Measurements from ENCODE around the gene OR8H1.

Gene OR8H1, protein sequence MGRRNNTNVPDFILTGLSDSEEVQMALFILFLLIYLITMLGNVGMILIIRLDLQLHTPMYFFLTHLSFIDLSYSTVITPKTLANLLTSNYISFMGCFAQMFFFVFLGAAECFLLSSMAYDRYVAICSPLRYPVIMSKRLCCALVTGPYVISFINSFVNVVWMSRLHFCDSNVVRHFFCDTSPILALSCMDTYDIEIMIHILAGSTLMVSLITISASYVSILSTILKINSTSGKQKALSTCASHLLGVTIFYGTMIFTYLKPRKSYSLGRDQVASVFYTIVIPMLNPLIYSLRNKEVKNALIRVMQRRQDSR

DNA sequence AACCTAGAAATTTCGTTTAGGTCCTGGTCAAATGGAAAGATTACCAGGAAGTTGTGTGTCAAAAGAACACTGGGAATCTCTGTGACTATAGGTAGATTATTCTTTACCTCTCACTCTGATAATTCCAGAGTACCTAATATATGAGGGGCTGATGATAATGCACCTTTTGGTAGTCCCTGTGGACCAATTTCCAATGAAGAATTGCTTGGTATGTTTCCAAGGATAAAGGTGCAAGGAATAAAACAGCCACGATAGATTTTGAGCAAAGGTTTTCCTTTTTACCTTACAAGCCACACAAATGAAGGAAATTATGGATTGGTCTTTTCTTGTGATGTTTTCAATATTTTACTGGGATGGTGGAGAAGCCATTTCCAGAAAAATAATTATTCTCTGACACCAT, at the start of gene OR8H1:
Gene OR8H1 (minus strand): TSS at position 101 of the 400 bp plus-strand sequence. CDS start 1,192 bp downstream, outside the sequence.
- DNase-seq (ENCODE audit: low read depth), result no peak

GRCh38 chr11:56340289-56340688, 48.2 kb upstream of the OR8H1 start:
- DNase-seq (ENCODE audit: low read depth), result no peak

DNA sequence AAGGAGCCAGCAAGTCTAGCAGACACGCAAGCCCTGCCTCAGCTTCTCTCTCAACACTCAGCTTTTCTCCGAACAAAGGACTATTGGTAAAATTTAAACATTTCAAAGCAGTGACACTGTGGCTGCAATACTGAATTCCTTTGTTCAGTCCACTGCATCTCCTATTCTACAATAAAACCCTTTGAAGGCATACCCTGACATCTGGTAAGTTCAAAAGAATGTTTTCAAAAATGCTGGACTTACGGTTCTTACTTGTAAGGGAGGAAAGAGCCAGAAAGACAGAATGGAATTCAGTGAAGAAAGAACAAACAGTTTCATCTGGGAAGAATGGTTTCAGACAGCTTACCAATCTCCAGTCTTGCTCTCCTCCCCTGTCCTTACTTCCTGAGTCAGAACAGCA, 41.1 kb upstream of the OR8H1 start:
- no peak for DNase-seq (ENCODE audit: low read depth)

DNA sequence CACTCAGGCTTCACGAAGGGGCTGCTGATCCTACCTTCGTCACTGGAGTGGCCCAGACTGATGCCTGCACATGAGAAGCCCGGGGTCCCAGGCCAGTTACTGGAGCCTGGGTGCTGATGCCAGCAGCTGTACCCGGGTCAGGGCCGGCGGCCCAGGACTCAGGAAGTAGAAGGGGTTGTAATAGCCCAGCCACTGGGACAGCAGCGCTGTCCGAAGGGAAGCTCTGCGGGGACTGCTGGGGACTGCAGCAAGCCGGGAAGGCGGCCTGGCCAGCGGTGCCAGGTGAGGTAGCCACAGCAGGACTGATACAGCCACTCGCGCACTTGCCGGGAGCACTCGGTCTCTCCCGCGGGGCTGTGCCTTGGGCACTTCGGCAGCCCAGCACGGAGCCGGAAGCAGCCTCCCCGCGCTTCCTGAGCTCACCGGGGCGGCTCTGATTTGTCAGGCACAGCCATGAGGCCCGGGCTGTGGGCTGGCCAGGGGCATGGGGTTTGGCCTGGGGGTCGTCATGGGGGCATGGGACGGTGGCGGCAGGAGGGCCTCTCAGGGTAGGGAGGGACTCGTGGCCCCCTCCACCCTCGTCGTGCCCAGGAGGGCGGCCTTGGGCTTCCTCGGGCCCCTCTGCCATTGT, 39.9 kb upstream of the OR8H1 start:
- DNase-seq (ENCODE audit: low read depth), result no peak

DNA sequence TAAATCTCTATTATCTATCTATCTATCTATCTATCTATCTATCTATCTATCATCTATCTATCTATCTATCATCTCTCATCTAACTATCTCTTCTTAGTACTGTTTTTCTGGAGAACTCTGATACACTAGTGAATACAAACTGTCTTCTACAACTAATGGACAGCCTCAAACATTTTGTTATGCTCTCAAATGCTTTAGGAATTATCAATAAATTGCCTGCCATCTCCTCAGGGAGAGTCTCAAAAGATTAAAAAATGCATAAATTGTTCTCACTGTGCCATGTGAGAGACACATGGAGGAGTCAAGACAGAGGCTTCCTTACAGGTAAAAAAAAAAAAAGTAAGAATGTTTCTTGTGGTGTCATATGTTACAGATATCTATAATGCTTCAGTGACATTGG, 22.8 kb upstream of the OR8H1 start, which contains the start of gene OR8K3:
Gene OR8K3 (plus strand): TSS at position 301 of the 400 bp plus-strand sequence. CDS start 3,163 bp downstream, outside the sequence.
- DNase-seq (ENCODE audit: low read depth), result no peak

- DNase-seq (ENCODE audit: low read depth), result no peak
Measured at GRCh38 chr11:56307836-56308235, 15.8 kb upstream of the OR8H1 start.

DNA sequence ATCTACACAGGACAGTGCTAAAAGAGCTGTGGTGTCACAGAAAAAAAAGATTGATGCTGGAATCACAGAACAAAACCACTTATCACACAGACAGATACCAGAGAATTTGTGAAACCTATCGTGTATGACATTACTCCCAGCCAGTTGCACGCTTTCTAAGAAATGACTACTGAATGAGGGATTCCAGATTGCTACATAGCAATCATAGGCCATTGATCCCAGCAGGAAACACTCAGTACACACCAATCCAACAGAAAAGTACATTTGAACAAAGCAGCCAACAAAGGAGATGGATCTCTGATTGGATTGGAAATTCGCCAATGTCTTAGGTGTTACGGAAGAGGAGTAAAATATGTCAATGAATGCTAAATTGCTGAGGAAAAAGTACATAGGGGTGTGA, 4.8 kb upstream of the OR8H1 start:
- DNase-seq (ENCODE audit: low read depth), result no peak

- DNase-seq (ENCODE audit: low read depth), result no peak
Measured at GRCh38 chr11:56273854-56274253, 18.2 kb downstream of the OR8H1 start, which contains the start of gene OR5T1. TSS of gene OR5T1 (plus strand) at chr11:56274154. CDS start at chr11:56275639, 1,485 bp downstream.

- DNase-seq (ENCODE audit: low read depth), result no peak
Measured at GRCh38 chr11:56271092-56271491, 21.0 kb downstream of the OR8H1 start.

GRCh38 chr11:56251954-56252353, 40.1 kb downstream of the OR8H1 start, which contains the start of gene OR5T3:
TSS of gene OR5T3 (plus strand) at chr11:56252254. CDS start at chr11:56252254, 0 bp downstream.
- DNase-seq (ENCODE audit: low read depth), result no peak
